ENCODE results near the gene CACYBP. TPM values are rescaled to one million over a fixed set of nuclear protein-coding genes. Genes with fewer than 3 reads are reported as not detected.
"Not testable (repeated sequence)": the region's sequence is repeated elsewhere in the genome, so short reads cannot be mapped to it uniquely, and the experiment has no call there.

Gene CACYBP
- polyA plus RNA-seq, 3 donors = 42.8 to 106 (median 70.1) TPM

DNA sequence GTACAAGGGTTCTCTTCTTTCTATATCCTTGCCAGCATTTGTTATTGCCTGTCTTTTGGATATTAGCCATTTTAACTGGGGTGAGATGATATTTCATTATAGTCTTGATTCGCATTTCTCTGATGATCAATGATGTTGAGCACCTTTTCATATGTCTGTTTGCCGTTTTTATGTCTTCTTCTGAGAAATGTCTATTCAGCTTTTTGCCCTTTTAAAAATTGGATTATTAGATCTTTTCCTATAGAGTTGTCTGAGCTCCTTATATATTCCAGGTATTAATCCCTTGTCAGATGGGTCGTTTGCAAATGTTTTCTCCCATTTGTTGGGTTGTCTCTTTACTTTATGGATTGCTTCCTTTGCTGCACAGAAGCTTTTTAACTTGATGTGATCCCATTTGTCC lies 42.9 kb downstream of the CACYBP start:
- WGBS, 3 donors = 57 to 73% (median 72%) methylated on average over 3 of the region's 3 CpGs
- no peak overlapping the region for H3K27ac ChIP-seq (ENCODE audit: low read depth, low read length)

DNA sequence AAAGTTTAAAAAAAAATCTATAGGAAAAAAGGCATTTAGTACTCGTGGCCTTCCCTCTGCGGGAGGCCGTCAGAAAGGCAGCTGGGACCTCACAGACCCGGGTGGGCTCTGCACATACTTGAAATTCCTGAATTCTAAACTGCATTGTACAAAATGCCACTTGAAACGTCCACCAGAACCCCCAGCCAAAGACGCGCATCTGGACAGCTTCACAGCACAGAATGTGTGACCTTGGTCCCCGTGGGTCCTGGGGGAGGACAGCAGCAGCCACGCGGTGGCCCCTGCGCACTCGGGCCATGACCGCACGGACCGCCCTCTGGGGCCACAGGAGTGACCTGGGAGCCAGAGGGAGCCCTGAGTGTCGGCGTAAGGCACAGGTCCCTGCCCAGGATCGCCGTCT lies 44.1 kb downstream of the CACYBP start:
- no peak overlapping the region for H3K27ac ChIP-seq (ENCODE audit: low read depth, low read length)
- WGBS, 3 donors = 40 to 68% (median 49%) methylated on average over 19 of the region's 19 CpGs

DNA sequence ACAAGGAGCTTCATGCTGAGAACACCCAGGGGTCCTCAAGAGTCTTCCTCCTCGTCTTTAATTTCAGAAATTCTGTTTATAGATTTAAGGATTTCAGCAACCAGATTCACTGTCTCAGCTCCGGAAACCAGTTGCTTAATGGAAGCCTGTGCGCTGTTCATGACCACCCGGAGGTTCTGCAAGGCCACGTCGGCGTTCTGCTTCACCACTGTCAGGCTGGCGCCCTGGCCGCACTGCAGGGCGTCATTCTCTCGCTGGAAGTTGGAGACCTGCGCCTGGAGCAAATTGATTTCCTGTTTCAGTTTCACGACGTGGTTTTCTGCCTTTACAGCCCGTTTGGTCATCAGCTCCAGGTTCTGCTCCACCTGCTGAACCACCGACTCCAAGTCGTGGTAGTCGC lies 44.8 kb downstream of the CACYBP start:
- 86 to 89% (median 88%) methylated on average over 18 of the region's 18 CpGs for WGBS, 3 donors
- not testable (repeated sequence) for H3K27ac ChIP-seq (ENCODE audit: low read depth, low read length)

DNA sequence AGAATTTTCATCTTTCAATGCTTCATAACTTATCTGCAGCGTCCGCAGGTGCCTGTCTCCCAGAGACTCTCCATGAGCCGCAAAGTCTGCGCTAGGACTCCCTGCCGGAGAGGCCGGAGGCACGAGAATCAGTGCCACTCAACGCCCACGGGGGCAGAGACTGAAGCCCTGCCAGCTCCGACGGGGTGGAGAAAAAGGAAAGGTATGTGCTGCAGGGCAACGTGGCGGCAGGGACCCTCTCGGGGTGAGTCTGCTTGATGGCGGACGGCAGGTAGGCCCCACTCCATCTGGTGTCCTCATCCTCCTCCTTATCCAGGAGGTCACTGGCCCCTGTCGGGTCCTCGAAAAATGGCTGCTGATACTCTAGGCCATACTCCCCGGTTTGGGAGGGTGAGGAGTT lies 45.4 kb downstream of the CACYBP start:
- no peak overlapping the region for H3K27ac ChIP-seq (ENCODE audit: low read depth, low read length)
- WGBS, 3 donors = 93 to 96% (median 94%) methylated on average over 19 of the region's 19 CpGs

DNA sequence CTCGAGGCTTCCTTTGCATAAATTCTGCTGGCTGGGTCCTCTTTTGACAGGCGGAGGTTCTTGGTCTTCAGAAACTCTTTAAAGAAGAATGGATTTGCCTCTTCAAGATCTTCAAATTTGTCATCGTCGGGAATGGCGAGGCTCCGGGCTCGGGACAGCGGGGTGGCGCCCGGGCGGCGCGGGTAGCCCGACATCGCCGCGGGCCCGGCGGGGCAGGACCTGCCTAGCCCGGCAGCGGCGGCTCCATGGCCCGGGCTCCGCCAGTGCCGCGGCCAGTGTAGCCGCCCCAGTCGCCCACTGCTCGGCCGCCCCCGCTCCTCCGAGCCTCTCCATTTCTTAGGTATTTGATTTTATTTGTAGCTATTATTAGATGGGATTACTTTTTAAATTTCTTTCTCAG lies 45.8 kb downstream of the CACYBP start:
- 97 to 98% (median 97%) methylated on average over 32 of the region's 32 CpGs for WGBS, 3 donors
- no peak overlapping the region for H3K27ac ChIP-seq (ENCODE audit: low read depth, low read length)

DNA sequence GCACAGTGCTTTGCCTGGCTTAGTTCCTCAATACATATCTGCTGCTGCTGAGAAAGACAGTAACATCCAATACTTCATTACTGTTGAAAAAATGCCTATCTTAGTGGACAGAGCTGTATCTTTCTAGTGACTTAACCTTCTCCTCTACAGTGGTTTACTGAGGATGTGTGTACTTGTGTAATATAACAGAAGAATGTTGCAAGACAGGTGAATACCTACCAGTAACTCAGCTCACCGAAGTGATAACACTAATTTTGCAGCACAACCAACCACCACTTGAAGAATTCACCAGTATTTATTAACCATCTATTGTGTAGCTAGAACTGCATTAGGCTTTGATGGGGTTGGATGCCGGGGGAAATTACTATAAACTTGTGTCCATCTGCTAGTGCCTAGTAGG lies 51.2 kb downstream of the CACYBP start:
- H3K27ac ChIP-seq (ENCODE audit: low read depth, low read length) = no peak overlapping the region
- 84 to 89% (median 84%) methylated on average over 2 of the region's 2 CpGs for WGBS, 3 donors

DNA sequence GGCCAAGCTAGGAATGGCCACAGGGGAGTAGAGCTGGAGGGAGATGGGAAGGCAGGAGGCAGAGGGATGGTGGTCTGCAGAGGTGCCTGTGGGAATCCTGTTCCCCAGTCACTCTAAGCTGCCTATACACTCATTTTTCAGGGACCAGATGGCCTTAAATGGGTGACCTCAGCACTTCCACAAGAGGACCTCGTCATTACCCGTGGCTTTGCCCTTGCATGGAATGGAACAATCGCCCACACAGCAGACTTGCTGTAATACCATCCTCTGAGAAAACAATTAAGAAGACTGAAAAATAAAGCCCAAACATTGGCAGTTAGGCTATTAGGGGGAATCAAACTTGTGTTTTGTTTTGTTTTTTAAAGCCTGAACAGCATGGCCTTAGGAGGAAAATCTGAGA lies 55.0 kb downstream of the CACYBP start:
- WGBS, 3 donors = 66 to 84% (median 77%) methylated on average over 3 of the region's 3 CpGs

More for the DNA sequence above, 55.0 kb downstream of the CACYBP start:
- H3K27ac ChIP-seq (ENCODE audit: low read depth, low read length) = no peak overlapping the region

Other genes starting within 250 kb of the CACYBP start
- 10 to 100 TPM; 20.1 to 38.9 (median 27.0) TPM for gene MRPS14, start 23.5 kb downstream of the CACYBP start, polyA plus RNA-seq
- under 1 TPM; 0.10 to 0.67 (median 0.62) TPM for gene TNN, start 67.9 kb downstream of the CACYBP start, polyA plus RNA-seq
- gene KIAA0040, start 192.8 kb downstream of the CACYBP start, polyA plus RNA-seq = 10 to 100 TPM; 22.0 to 71.2 (median 35.7) TPM

Measured in adipose tissue (tissue), 3 donors.